ENCODE data around the gene MYL6B.
A peak's percentile ranks its signal among the peaks of the same experiment; 100 is the strongest.
"Not testable (repeated sequence)": the region's sequence is repeated elsewhere in the genome, so short reads cannot be mapped to it uniquely, and the experiment has no call there.

The MYL6B gene

DNA sequence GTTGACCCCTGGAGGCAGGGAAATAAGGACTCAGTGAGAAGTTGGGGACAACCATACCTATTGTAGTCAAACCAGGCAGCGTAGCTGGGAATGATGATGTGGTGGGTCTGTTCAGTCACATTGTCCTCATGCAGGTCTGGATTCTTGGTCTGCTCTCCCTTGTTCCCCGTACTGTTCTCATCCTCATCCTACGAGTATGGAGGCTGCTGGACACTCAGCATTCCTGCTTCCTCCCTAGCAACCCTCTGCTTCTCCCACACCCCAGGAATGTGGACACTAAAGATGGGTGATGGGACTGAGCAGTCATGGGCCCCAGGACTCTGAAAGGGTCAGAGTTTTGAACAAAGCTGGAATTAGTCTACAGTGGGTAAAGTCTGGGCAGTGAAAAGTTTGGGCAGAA is 26.0 kb downstream of the MYL6B start:
- DNase-seq, result no peak

DNA sequence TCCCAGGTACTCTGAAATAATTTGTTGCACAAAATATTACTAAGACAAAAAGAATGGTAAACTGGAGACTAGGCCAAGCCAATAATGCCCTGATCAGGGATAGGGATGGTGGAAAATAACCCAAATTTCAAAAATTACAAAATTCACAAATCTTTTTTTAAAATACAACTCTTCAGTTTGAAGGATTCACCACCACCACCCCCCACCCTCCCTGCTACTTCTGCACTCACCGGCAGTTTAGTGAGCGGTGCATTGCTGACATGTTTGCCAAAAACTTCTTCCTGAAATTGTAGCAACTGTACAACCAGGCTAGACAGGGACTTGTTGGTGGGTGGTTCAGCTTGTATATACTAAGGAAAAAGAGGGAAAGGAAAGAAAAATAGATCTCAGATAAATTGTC is 34.6 kb downstream of the MYL6B start:
- no peak for DNase-seq

DNA sequence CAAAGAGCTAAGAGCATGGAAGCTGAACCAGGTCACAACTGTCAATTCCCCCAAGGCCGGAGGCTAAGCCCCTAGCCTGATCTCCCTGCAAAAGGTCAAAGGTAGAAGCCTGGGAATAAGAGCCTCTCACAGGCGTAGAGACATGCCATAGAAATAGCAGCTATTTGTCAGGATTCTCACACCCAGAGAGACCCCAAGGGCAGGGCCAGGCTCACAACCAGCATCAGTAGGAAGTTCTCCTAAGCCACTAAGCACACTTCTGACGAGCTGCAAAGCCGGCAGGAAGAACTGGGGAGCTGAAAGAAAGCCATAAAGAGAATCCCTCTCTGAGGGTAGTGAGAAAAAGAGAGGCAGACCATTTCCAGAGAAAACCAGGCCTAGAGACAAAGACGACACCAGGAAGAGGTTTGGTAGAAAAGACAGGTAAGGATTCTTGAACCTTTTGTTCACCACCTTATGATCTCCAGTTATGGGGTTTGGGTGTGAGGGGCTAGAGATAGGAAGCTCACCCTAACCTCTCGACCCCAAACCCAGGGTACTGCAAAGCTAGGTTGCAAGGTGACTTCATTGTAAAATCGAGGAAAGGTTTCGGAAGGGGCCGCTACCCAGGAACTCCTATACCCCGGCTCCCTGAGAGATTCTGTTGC is 35.9 kb downstream of the MYL6B start:
- no peak for DNase-seq

DNA sequence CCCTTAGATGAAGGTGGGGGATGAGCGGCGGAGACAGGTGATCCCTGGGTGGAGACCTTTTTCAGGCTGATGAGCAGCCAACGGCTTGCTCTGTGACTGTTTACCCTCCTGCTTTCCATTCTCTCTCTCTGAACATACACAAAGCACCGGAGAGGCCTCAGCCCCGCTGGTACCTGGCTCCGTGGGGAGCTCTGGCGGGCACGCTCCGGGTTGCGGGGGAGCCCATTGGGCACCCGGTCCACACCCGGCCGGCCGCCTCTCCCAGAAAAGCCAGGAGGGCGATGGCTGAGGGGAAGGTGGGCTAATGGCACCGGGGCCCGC is 36.4 kb downstream of the MYL6B start:
- DNase-seq, result no peak

DNA sequence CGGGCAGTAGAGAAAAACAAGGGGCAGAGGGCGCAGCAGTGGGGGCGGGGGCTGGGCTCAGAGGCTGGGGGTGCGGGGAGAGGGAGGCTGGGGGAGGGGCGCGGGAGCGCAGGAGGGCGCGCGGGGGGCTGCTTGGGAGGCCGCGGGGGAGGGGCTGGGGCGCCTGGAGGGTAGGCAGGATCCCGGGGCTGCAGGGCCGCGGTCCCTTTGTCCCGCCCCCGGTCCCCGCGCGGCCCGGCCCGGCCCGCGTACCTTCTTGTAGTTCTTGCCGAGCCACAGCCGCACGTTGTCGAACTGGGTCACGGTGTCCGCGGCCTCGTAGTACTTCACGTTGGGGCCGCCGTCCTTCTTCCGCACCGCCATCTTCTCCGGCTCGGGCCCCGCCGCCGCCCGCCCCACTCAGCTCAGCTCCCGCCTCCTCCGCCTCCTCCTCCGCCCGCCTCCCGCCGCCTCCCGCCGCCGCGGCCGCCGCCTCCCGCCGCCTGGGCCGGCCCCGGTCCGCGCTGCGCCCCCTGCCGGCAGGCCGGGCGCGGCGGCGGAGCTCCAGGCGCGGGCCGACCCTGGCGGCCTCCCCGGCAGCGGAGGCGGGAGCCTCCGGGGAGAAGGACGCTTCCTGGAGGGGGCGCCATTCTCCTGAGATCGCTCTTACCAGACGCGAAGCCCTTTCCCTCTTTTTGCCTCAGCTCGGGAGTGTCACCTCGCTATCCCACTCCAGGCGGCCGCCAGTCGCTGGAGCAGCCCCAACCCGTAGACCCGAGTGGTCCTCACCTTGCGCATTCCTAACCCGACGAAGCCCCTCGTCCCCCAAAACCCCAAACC is 36.9 kb downstream of the MYL6B start, which contains the start of gene SMARCC2:
SMARCC2 (minus strand) TSS at position 385 of the 819 bp plus-strand sequence; CDS start at position 363, 22 bp downstream.
- peak; percentile 91 for DNase-seq

DNA sequence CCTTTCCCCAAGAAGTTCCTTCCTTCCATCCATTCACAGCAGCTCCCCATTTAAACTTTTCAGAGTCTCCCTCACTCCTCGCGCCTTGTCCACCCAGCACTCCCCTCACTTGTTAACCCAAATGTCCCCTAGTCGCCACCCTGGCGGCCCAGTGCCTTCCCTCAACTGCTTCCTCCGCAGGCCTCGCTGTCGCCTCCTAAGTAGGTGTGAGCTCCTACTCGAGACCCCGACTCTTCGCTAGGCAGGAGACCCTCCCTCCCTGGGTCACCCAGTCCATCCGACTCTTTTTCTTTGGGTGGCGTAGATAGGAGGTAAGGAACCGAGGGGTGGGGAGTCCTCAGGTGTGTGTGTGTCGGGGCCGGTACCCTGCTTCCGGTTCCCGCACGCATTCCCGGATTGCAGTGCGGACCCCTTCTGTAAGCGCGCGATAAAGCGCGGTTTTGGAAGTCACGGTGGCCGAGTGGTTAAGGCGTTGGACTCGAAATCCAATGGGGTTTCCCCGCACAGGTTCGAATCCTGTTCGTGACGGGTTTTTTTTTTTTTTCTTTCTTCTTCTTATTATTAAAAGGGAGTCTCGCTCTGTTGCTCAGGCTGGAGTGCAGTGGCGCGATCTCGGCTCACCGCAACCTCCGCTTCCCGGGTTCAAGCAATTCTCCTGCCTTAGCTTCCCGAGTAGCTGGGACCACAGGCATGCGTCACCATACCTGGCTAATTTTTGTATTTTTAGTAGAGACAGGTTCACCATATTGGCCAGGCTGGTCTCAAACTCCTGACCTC is 37.7 kb downstream of the MYL6B start:
- DNase-seq, result peak; percentile 75

DNA sequence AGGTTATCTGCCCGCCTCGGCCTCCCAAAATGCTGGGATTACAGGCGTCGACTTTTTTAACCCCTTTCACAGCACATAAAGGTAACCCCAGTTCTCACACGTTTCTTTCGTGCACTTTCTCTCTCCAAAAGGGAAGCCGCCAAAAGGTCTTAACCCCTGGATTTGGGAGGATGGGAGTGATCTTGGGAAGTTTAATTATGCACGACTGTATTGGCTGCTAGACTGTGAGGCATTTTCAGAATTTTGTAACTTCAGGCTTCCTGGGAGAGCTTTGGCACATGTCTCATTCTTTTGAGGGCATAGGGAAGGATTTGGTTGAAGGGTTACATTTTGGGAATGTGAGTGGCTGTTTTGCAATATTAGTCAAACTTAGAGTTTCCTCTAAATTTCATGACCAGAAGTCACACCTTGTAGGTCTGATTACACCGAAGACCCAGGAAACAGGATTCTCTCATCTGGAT is 38.3 kb downstream of the MYL6B start:
- no peak for DNase-seq

DNA sequence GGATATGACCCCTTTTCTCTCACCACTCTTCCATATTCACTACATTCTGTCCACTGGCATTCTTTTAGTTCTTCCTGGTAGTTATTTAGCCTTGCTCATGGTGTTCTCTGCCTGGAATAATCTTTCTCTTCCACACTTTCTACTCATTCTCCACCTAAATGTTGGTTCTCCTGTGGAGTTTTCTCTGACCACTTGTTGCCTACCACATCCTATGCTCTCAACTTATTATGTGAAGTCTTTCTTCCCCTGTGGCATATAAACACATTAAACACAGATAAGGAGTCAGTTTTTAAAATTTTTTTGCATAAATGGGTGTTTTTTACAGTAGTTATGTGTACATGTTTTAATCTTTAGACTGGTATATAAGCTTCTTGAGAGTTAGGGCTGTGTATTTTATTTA is 40.2 kb downstream of the MYL6B start:
- DNase-seq, result no peak

DNA sequence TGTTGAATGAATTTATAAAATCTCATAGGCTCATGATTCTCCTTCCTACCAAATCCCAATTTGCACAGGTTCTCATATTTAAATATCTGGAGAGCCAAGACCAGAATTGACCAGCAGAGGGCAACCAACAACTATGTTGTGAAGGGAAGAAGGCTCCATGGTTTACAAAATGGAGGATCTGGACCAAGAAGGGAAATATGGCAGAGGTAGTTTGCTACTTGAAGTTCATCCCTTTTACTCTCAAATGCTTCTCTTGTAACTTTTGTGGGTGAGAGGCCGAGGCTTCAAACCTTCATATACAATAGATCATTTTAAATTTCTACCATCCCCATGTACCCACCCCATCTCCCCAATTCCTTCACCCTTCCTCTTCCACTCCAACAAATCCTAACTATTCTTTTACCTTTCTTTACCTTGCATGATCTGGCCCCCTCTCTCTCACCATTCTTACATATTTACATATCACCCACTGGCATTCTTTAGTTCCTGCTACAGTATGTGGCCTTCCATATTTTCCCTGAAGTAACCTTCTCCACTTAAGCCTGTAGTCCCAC is 40.7 kb downstream of the MYL6B start:
- DNase-seq, result peak; percentile 92

DNA sequence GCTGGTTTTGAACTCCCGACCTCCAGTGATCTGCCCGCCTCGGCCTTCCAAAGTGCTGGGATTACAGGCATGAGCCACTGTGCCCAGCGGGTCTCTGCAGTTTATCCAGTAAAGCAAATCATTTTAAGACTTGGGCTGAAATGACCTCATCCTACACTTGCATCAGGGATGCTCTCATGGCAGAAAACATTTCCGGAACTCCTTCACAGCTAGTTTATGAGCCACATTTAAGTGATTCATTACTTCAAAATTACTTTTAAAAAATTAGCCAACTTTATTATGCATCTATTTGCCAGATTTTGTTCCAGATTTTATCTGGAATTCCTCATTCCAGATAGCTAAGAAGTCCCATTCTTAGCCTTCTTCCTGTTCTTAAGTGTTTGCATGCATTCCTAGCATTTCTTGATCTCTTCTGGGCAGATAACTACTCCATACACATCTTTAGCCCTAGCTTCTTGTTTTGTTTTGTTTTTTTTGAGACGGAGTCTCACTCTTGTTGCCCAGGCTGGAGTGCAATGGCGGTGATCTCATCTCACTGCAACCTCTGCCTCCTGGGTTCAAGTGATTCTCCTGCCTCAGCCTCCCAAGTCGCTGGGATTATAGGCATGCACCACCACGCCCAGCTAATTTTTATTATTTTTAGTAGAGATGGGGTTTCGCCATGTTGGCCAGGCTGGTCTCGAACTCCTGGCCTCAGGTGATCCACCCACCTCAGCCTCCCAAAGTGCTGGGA is 44.6 kb downstream of the MYL6B start:
- DNase-seq, result not testable (repeated sequence)

DNA sequence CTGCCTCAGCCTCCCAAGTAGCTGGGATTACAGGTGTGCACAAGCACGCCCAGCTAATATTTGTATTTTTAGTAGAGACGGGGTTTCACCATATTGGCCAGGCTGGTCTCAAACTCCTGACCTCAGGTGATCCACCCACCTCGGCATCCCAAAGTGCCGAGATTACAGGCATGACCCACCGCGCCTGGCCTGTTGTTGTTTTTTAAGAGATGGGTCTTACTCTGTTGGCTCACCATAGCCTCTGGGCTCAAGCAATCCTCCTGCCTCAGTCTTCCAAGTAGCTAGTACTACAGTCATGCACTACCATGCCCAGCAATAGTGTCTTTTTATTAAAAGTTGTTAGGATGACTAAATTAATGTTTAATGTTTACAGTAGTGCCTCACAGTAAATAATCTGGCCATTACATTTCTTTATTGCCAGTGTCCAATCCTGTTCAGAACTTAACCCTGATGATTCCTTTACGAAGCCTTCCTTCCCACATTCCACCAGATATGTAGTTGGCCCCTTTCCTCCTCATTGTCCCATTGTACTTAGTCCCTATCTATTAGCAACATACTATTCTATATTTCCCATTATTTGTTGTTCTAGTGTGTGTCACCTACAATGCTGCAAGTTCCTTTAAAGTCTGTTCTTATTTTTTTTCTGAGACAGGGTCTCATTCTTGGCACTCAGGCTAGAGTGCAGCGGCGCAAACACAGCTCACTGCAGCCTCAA is 45.7 kb downstream of the MYL6B start:
- no peak for DNase-seq

DNA sequence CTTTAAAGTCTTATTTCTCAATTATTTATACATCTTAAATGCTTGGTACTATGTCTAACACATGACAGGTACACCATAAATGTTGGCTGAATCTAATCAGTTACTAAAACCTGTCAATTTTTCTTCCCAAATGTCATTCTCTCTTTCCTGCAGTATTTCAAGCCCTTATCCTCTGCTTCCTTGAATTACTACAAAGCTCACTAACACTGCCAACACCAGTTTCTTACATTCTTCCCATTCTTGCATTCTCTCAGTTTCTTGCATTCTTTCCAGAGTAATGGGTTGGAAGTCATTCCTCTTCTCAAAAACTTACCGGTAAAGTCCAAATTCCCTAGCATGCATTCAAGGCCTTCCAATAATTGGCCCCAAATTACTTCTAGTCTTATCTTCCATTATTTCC is 46.4 kb downstream of the MYL6B start:
- DNase-seq, result no peak

DNA sequence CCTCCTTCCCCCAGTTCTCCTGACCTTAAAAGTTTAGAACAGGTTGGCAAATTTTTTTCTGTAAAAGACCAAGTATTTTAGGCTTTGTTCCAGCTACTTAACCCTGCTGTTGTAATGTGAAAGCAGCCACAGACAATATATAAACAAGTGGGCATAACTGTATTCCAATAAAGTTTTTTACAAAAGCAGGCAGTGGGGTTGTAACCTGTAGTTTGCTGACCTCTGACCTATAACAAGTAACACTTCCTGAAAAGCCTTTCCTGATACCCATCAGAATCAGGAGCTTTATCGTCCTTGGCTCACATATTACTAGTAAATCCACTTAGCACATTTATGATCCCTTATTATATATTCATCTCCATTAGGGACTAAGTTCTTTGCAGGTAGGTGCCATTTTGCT is 50.0 kb downstream of the MYL6B start:
- no peak for DNase-seq

DNA sequence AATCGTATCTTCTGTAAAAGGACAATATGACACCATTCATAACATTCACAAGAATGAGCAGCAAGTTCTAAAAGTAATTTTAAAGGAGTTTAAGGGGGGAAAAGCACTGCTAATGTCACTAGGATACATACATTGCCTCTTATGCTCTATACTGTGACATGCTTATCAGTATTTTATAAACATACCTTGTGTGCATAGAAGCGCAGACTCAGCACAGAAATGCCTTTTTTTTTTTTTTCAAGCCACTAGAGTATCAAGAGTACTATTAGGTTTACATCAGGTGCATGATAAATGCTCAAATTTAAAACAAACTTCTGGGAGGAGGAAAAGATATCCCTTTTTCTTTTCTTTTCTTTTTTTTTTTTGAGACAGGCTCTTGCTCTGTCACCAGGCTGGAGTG is 50.5 kb downstream of the MYL6B start:
- DNase-seq, result no peak

DNA sequence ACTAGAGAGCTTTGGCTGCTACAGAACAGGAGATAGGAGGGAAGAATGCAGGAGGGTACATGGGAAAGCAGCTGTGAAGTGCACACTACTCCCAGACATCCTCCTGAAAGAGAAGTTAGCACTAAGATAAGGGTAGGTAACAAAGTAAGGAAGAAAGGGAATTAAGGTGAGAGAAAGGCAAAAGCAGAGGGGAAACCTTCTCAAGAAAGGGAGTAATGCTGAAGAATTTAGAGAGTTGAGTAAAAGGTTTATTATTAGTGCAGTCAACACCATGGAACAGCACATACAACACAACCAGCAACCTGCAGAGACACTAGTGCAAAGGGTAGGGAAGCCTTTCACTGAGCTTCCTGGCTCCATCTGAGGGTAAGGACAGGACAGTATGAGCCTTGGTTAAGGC is 51.9 kb downstream of the MYL6B start:
- no peak for DNase-seq

DNA sequence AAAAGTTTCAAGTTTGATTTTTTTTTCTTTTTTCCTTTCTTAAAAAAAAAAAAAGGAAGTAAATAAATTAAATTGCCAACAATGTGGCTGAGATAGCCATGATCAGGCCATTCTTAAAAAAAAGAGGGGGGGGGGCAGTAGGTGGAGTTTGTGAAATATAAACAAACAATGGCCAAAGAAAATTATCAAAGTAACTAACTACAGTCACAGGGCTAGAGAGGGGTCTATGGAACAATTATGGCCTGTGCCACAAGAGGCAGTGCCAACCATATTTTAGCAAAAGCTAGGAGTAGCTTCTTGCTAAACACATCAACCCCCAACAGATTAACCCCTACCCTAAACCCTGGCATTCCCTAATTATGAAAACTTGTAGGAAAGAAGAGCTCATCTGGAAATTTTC is 53.1 kb downstream of the MYL6B start:
- DNase-seq, result no peak

DNA sequence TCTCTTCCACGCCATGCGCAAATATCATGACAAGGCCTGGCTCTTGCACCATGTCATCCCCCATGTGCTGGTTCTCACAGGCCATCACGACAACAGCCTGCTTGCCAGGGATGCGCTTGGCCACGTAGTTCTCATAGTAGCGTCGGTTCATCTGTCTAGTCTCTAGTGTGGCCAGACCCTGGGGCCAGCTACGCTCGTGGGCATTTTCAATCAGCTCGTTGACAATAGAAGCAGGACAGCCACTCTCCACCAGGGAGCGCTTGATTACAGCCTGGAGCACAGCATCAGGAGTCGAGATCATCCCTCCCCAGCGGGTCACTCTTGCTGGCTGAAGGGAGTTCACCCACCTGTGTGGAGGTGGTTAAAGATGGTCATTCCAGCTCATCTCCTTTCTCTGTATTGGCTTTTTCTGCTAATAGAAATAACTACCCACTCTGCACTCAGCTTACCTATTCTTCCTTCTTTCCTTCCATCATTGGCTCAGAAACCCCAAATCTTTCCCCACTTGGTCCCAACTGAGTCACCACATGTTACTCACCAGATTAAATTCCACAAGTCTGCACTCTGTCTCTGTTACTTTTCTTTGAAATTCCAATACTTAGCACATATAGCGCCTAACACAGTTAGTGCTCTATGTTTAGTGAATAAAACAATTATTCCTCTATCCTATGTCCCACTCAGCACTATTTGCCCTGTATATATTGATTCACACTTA is 54.2 kb downstream of the MYL6B start:
- DNase-seq, result peak; percentile 56
